GM06990 (cell line): ENCODE measurements around the gene C6orf47.

Experiments
- DNase-seq: peaks from one replicate; pipeline ENCODE4 v3.0.0-alpha.2; 2011; ENCODE audit not compliant: insufficient read length; ENCODE audit errors: extremely low read depth
- H3K27me3 ChIP-seq: replicated peaks from 2 replicates; pipeline ENCODE4 v1.6.0; 2011; ENCODE audit warnings: low read length; ENCODE audit not compliant: control insufficient read depth, insufficient read depth
- H3K36me3 ChIP-seq: 2 replicates; pipeline ENCODE4 v1.5.1; 2011; ENCODE audit warnings: low read length; ENCODE audit not compliant: control insufficient read depth, insufficient read depth
- H3K4me3 ChIP-seq: replicated peaks from 2 replicates; pipeline ENCODE4 v1.5.1; 2011; ENCODE audit warnings: low read depth, mild to moderate bottlenecking, control low read depth, low read length
- CTCF ChIP-seq: IDR thresholded peaks from 2 replicates; pipeline ENCODE4 v1.5.1; 2011; ENCODE audit warnings: low read length, control low read depth, mild to moderate bottlenecking, inconsistent platforms; ENCODE audit not compliant: insufficient read depth, poor library complexity, severe bottlenecking

C6orf47 gene

GRCh38 chr6:31610968-31611367, 49.6 kb downstream of the C6orf47 start:
- Histone ChIP-seq H3K27me3 (no peaks in the 10 kb centered on the region), H3K4me3 (no peak overlapping the region), H3K36me3 (no peaks in the 10 kb centered on the region)
- DNase-seq: no peak
- TF ChIP-seq CTCF: no peak

- Histone ChIP-seq H3K27me3 (no peaks in the 10 kb centered on the region), H3K36me3 (no peaks in the 10 kb centered on the region), H3K4me3 (no peak overlapping the region)
- TF ChIP-seq CTCF: no peak
- no peak for DNase-seq
Observed at GRCh38 chr6:31609519-31610406, 50.8 kb downstream of the C6orf47 start.
